ENCODE data around the gene TOM1. TPM values are rescaled to one million over a fixed set of nuclear protein-coding genes. Genes with fewer than 3 reads are reported as not detected.
"Not testable (repeated sequence)": the region's sequence is repeated elsewhere in the genome, so short reads cannot be mapped to it uniquely, and the experiment has no call there.

The TOM1 gene
- total and polyA plus RNA-seq, 2 donors (not counting 1 experiment from before 2014, with no cell fraction given), result 25.3 to 53.2 TPM

DNA sequence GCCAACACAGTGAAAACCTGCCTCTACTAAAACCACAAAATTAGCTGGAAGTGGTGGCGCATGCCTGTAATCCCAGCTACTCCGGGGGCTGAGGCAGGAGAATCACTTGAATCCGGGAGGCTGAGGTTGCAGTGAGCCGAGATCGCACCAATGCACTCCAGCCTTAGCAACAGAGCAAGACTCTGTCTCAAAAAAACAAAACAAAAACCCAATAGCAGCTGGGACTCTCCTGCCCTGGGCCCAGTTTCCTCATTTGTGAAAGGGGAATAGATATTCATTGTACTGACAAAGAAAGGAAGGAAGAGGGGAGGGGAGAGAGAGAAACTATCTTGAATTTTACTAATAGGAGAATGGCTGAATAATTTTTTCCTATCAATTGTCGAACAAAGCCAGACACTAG, 96.9 kb downstream of the TOM1 start:
- H3K27me3 Mint-ChIP-seq, result not testable (repeated sequence)
- 35% methylated on average over 6 of the region's 6 CpGs for WGBS (ENCODE audit: insufficient coverage)
- POLR2A ChIA-PET, result interaction anchor here (0.8 to 1.7 kb wide), 5 partner anchors 11 to 44 kb away, joined by 3 to 16 read pairs (median 5); partner anchors contain the start of gene HMOX1

DNA sequence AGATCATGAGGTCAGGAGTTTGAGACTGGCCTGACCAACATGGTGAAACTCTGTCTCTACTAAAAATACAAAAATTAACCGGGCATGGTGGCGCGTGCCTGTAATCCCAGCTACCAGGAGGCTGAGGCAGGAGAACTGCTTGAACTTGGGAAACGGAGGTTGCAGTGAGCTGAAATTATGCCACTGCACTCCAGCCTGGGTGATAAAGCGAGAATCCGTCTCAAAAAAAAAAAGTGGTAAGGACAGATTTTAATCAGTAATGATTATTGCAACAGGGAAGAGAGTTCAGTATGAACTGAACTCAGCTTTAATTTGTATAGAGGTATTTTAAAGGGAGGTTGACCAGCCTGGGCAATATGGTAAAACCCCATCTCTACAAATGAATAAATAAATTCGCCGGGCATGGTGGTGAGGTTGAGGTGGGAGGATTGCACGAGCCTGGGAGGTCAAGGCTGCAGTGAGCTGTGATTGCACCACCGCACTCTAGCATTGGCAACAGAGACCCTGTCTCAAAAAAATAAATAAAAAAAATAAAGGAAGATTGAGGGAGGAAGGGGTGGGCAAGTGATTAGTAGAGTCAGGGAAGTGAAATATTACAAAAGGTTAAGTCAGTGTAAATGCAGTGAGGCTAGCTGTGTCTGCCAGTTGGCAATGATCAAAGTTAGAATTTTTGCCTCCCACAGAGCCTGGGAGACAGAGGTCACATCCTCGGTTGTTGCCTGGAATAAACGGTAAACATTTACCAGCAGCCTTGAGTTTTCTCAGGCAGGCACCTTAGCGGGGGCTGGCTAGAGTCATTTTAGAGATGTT, 97.6 kb downstream of the TOM1 start:
- POLR2A ChIA-PET, result interaction anchor here (0.8 to 1.7 kb wide), 5 partner anchors 10 to 45 kb away, joined by 3 to 16 read pairs (median 5); partner anchors contain the start of gene HMOX1
- Histone ChIP-seq H3K4me1 (ENCODE audit: control insufficient read depth in 2 of 2, insufficient read depth in 2 of 2, low read length in 2 of 2) (peaks cover 35 to 62% of the 10 kb centered on the region in 2 donors), H3K36me3 (replicated peaks in 1 of 2; ENCODE audit: control extremely low read depth in 1 of 2, control insufficient read depth in 1 of 2, extremely low read depth in 1 of 2, insufficient read depth in 2 of 2, low read length in 1 of 2) (peaks cover 0 to 16% of the 10 kb centered on the region in 2 experiments), H3K4me3 (ENCODE audit: control extremely low read depth in 1 of 5, extremely low read depth in 1 of 5, insufficient read depth in 1 of 5, low read depth in 2 of 5, low read length in 4 of 5) (no peak overlapping the region), H2AFZ (ENCODE audit: insufficient read depth, low read depth, low read length, poor library complexity, severe bottlenecking) (peak overlapping the region; percentile 58), H4K20me1 (ENCODE audit: control insufficient read depth, insufficient read depth, low read length, poor library complexity, severe bottlenecking) (no peaks in the 10 kb centered on the region), H3K79me2 (ENCODE audit: control insufficient read depth, insufficient read depth, low read length) (peaks cover 24% of the 10 kb centered on the region), H3K9me3 (ENCODE audit: control extremely low read depth in 1 of 3, control insufficient read depth in 2 of 3, insufficient read depth in 1 of 3, low read length in 2 of 3) (no peaks in the 10 kb centered on the region), H3K9ac (ENCODE audit: low read length) (peak overlapping the region; percentile 25), H3K27me3 (replicated peaks in 1 of 4; ENCODE audit: control extremely low read depth in 1 of 4, control insufficient read depth in 3 of 4, insufficient read depth in 4 of 4, low read length in 3 of 4) (no peaks in the 10 kb centered on the region), H3K27ac (ENCODE audit: low read length in 2 of 2) (peak overlapping the region; percentile 72 to 88), H3K4me2 (replicated peaks; ENCODE audit: low read depth, low read length, poor library complexity, severe bottlenecking) (peak overlapping the region; percentile 47)
- intact Hi-C loops (cut with micrococcal nuclease), result no loop called here
- Mint-ChIP-seq H3K9me3 (ENCODE audit: insufficient read depth) (no peaks in the 10 kb centered on the region), H3K4me1 (peaks cover 60% of the 10 kb centered on the region), H3K27me3 (no peaks in the 10 kb centered on the region), H3K4me3 (peak overlapping the region; percentile 58), H3K27ac (peak overlapping the region; percentile 93)
- CTCF ChIA-PET, result interaction anchor here (0.6 to 7.3 kb wide), 9 partner anchors 12 to 46 kb away, joined by 3 to 60 read pairs (median 7); partner anchors contain the start of gene HMOX1
- ATAC-seq (ENCODE audit: low read depth) (no peak), DNase-seq (no peak)
- TF ChIP-seq, protein P1, sequence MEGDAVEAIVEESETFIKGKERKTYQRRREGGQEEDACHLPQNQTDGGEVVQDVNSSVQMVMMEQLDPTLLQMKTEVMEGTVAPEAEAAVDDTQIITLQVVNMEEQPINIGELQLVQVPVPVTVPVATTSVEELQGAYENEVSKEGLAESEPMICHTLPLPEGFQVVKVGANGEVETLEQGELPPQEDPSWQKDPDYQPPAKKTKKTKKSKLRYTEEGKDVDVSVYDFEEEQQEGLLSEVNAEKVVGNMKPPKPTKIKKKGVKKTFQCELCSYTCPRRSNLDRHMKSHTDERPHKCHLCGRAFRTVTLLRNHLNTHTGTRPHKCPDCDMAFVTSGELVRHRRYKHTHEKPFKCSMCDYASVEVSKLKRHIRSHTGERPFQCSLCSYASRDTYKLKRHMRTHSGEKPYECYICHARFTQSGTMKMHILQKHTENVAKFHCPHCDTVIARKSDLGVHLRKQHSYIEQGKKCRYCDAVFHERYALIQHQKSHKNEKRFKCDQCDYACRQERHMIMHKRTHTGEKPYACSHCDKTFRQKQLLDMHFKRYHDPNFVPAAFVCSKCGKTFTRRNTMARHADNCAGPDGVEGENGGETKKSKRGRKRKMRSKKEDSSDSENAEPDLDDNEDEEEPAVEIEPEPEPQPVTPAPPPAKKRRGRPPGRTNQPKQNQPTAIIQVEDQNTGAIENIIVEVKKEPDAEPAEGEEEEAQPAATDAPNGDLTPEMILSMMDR (IDR thresholded peaks at IDR 0.05), result no peak
- TF ChIP-seq EZH2 (IDR thresholded peaks at IDR 0.05; ENCODE audit: borderline replicate concordance, insufficient read depth, low read depth, low read length, poor library complexity, severe bottlenecking), result no peak
- 92% methylated on average over 8 of the region's 13 CpGs for WGBS (ENCODE audit: insufficient coverage)

More for the DNA sequence above, 96.9 kb downstream of the TOM1 start:
- Histone ChIP-seq H3K36me3 (replicated peaks in 1 of 2; ENCODE audit: control extremely low read depth in 1 of 2, control insufficient read depth in 1 of 2, extremely low read depth in 1 of 2, insufficient read depth in 2 of 2, low read length in 1 of 2) (peaks cover 0 to 11% of the 10 kb centered on the region in 2 experiments), H3K4me1 (ENCODE audit: control insufficient read depth in 2 of 2, insufficient read depth in 2 of 2, low read length in 2 of 2) (peaks cover 39 to 64% of the 10 kb centered on the region in 2 donors), H2AFZ (ENCODE audit: insufficient read depth, low read depth, low read length, poor library complexity, severe bottlenecking) (peak overlapping the region; percentile 58), H3K79me2 (ENCODE audit: control insufficient read depth, insufficient read depth, low read length) (peaks cover 17% of the 10 kb centered on the region), H3K27ac (ENCODE audit: low read length in 2 of 2) (peak overlapping the region; percentile 72 to 88), H3K9ac (ENCODE audit: low read length) (peak overlapping the region; percentile 25), H3K4me2 (replicated peaks; ENCODE audit: low read depth, low read length, poor library complexity, severe bottlenecking) (peak overlapping the region; percentile 47)
- H3K4me3 ChIP-seq (ENCODE audit: control extremely low read depth in 1 of 5, extremely low read depth in 1 of 5, insufficient read depth in 1 of 5, low read depth in 2 of 5, low read length in 4 of 5); H3K9me3 Mint-ChIP-seq (ENCODE audit: insufficient read depth); H3K9me3 ChIP-seq (ENCODE audit: control extremely low read depth in 1 of 3, control insufficient read depth in 2 of 3, insufficient read depth in 1 of 3, low read length in 2 of 3); intact Hi-C loops (cut with micrococcal nuclease); H3K27me3 ChIP-seq (replicated peaks in 1 of 4; ENCODE audit: control extremely low read depth in 1 of 4, control insufficient read depth in 3 of 4, insufficient read depth in 4 of 4, low read length in 3 of 4); H4K20me1 ChIP-seq (ENCODE audit: control insufficient read depth, insufficient read depth, low read length, poor library complexity, severe bottlenecking): not testable (repeated sequence)
- ATAC-seq (ENCODE audit: low read depth) (peak; percentile 7), DNase-seq (peak; percentile 76)
- Mint-ChIP-seq H3K27ac (peak overlapping the region; percentile 93), H3K4me3 (peak overlapping the region; percentile 58), H3K4me1 (peaks cover 59% of the 10 kb centered on the region)
- CTCF ChIA-PET, result interaction anchor here (1.2 to 7.3 kb wide), 5 partner anchors 14 to 46 kb away, joined by 5 to 60 read pairs (median 13); partner anchors contain the start of gene HMOX1

Small RNA genes within 50 kb of the gene (small RNA-seq; reads per million reads assigned to genes)
- not detected for gene MIR3909 (ENCODE audit: insufficient read length, low read depth, low replicate concordance)
- not detected for gene MIR6069 (ENCODE audit: insufficient read length, low read depth, low replicate concordance)

Other genes with a start within 250 kb of the TOM1 start
- not detected in 2 replicates for gene ISX, start 233.7 kb upstream of the TOM1 start, total RNA-seq
- not detected in 2 replicates for gene ISX, start 233.7 kb upstream of the TOM1 start, polyA plus RNA-seq
- 25.2 and 28.7 TPM in 2 replicates for gene HMGXB4, start 42.4 kb upstream of the TOM1 start, total RNA-seq
- gene HMGXB4, start 42.4 kb upstream of the TOM1 start, polyA plus RNA-seq, result 5.9 and 11.5 TPM in 2 replicates
- gene HMOX1, start 81.2 kb downstream of the TOM1 start, total RNA-seq, result 21.9 TPM in 2 replicates
- gene HMOX1, start 81.2 kb downstream of the TOM1 start, polyA plus RNA-seq, result 4.7 and 9.4 TPM in 2 replicates
- gene MCM5, start 100.2 kb downstream of the TOM1 start, total RNA-seq, result 203 and 221 TPM in 2 replicates
- 91.3 and 112 TPM in 2 replicates for gene MCM5, start 100.2 kb downstream of the TOM1 start, polyA plus RNA-seq
- gene RASD2, start 240.9 kb downstream of the TOM1 start, total RNA-seq, result 0.07 TPM in 2 replicates
- 0.07 TPM in 1 of 2 replicates, not detected in the other for gene RASD2, start 240.9 kb downstream of the TOM1 start, polyA plus RNA-seq

Data from B cell (primary cell).